ENCODE data around the gene PPP6R3. TPM values are rescaled to one million over a fixed set of nuclear protein-coding genes. Genes with fewer than 3 reads are reported as not detected.
"Not testable (repeated sequence)": the region's sequence is repeated elsewhere in the genome, so short reads cannot be mapped to it uniquely, and the experiment has no call there.

The PPP6R3 gene
- total RNA-seq, 4 donors from 2014 or later = 238 to 334 (median 268) TPM

DNA sequence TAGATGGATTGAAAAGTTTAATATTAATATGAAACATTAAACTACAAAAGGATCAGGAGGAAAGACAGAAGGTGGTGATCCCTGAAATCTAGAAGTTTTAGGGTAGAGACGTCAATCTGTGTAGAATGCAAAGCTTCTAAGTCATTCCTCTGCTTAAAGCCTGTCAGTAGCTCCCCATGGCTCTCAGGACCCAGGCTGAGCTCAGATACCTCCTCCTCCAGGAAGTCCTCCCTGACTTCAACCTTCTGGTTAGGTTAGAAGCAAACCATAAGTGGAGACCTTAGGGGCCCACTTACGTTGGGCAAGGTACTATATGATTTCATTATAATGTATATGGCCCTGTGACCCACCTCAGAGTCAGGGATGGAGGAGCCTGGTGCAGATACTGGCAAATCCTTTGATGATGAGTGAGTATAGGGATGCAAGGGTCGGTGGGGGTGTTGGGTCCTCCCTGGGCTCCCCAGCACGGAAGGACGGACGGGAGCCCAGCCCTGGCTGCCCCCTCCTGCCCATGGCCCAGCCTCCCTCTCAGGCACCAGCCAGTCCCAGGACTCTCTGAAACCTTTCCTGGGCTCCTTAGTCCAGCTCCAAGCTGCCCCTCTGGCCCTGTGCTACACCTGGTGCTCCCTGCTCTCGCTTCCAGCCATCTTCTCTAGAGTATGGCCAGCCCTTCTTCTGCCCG lies 3.2 kb upstream of the PPP6R3 start:
- intact Hi-C loops (cut with DNase I) = no loop called here
- Histone ChIP-seq H3K4me1 (peaks cover 11 to 25% of the 10 kb centered on the region in 2 donors), H3K4me3 (replicated peaks in 1 of 3) (no peak overlapping the region), H3K9me3 (no peaks in the 10 kb centered on the region), H3K27me3 (no peaks in the 10 kb centered on the region), H3K27ac (no peak overlapping the region), H3K36me3 (no peaks in the 10 kb centered on the region)
- no peak for TF ChIP-seq POLR2A (IDR thresholded peaks at IDR 0.05)
- TF ChIP-seq, protein P1, sequence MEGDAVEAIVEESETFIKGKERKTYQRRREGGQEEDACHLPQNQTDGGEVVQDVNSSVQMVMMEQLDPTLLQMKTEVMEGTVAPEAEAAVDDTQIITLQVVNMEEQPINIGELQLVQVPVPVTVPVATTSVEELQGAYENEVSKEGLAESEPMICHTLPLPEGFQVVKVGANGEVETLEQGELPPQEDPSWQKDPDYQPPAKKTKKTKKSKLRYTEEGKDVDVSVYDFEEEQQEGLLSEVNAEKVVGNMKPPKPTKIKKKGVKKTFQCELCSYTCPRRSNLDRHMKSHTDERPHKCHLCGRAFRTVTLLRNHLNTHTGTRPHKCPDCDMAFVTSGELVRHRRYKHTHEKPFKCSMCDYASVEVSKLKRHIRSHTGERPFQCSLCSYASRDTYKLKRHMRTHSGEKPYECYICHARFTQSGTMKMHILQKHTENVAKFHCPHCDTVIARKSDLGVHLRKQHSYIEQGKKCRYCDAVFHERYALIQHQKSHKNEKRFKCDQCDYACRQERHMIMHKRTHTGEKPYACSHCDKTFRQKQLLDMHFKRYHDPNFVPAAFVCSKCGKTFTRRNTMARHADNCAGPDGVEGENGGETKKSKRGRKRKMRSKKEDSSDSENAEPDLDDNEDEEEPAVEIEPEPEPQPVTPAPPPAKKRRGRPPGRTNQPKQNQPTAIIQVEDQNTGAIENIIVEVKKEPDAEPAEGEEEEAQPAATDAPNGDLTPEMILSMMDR (IDR thresholded peaks at IDR 0.05) = no peak
- DNase-seq = no peak
- 83 to 89% methylated on average over 7 to 8 of the region's 8 CpGs for WGBS, 2 donors

DNA sequence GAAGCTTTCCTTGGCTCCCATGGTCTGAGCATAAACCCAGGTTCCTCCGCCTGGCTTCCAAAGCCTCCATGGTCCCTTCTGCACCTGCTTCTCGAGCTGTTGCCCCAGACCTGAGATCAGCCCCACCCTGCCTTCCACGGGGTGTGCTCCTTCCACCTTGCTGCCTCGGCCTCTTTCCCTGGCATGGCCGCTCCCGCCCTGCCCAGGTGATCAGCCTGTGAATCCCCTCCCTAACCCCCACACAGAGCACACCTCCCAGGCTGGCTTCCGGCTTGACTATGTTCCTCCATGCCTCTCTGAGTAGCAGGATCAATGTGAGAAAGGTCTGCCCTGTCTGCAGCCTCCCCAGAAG lies 2.7 kb upstream of the PPP6R3 start:
- DNase-seq = no peak
- Histone ChIP-seq H3K36me3 (no peaks in the 10 kb centered on the region), H3K4me3 (replicated peaks in 1 of 3) (no peak overlapping the region), H3K27ac (no peak overlapping the region), H3K4me1 (peaks cover 16 to 31% of the 10 kb centered on the region in 2 donors), H3K27me3 (no peaks in the 10 kb centered on the region), H3K9me3 (no peaks in the 10 kb centered on the region)
- WGBS, 2 donors = 86 to 95% methylated on average over 7 of the region's 7 CpGs
- intact Hi-C loops (cut with DNase I) = no loop called here
- TF ChIP-seq, protein P1 (IDR thresholded peaks at IDR 0.05) = no peak
- no peak for TF ChIP-seq POLR2A (IDR thresholded peaks at IDR 0.05)

DNA sequence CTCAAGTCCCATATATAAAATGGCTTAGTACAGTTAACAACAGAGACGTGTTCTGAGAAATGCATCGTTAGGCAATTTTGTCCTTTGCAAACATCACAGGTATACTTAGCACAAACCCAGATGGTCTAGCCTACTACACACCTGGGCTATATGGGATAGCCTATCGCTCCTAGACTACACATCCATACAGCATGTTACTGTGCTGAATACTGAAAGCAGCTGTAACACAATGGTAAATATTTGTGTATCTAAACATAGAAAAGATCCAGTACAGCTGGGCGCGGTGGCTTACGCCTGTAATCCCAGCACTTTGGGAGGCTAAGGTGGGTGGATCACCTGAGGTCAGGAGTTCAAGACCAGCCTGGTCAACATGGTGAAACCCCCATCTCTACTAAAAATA lies 2.2 kb upstream of the PPP6R3 start:
- H3K4me3 ChIP-seq (replicated peaks in 1 of 3); intact Hi-C loops (cut with DNase I); H3K27me3 ChIP-seq; H3K36me3 ChIP-seq; H3K9me3 ChIP-seq; H3K27ac ChIP-seq; DNase-seq: not testable (repeated sequence)
- WGBS, 2 donors = 95 to 96% methylated on average over 6 of the region's 6 CpGs
- H3K4me1 ChIP-seq = peaks cover 20 to 35% of the 10 kb centered on the region in 2 donors

DNA sequence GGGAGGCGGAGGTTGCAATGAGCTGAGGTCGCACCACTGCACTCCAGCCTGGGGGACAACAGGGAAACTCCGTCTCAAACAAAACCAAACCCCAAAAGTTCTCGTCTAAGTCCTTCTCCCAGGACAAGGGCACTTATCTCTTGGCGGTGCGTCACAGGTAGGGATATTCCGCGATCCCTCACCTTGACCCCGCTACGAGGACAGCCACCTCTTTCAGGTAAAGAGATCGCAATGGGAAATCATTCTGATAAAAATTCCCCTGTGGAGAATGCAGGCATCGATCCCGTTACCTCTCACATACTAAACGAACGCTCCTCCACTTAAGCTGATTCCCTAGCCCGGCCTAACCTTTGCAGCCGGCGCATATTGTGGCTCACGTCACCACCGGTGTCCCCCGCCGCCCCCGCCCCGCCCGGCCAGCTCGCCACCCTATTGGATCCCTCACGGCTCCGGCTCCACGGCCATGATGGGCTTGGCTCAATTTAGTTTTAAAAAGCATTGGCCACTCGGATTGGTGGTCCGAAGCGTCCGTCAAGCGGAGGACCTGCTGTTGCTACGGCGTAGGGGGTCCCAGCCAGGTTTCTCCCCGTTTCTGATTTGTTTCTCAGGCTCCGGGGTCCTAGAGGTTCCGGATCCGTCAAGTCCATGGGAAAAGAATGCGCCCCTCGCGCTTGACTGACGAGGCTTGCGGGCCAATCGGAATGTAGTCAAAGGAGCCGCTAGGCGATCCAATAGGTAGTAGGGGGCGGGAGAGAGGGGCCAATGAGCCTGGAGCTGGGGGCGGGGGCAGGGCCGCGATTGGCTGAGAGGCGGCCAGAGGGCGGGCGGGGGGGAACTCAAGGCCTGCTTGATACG lies 439 bp upstream of the PPP6R3 start:
- peak; percentile 99 to 100 for DNase-seq
- Histone ChIP-seq H3K4me1 (peaks cover 31 to 46% of the 10 kb centered on the region in 2 donors), H3K9me3 (no peaks in the 10 kb centered on the region), H3K4me3 (replicated peaks in 1 of 3) (peak overlapping the region; percentile 50 to 96 (median 91)), H3K27me3 (no peaks in the 10 kb centered on the region), H3K27ac (peak overlapping the region; percentile 91 to 97 (median 95)), H3K36me3 (no peaks in the 10 kb centered on the region)
- WGBS, 2 donors = 5 to 10% methylated on average over 25 to 30 of the region's 56 CpGs
- TF ChIP-seq, protein P1 (IDR thresholded peaks at IDR 0.05) = peak in 3 of 6 experiments; percentile 6 to 38 (median 25)
- no peak for TF ChIP-seq POLR2A (IDR thresholded peaks at IDR 0.05)
- intact Hi-C loops (cut with DNase I) = loop anchor here (10.0 kb wide), 1 partner anchor 145 kb away; no protein-coding TSS in a partner anchor

DNA sequence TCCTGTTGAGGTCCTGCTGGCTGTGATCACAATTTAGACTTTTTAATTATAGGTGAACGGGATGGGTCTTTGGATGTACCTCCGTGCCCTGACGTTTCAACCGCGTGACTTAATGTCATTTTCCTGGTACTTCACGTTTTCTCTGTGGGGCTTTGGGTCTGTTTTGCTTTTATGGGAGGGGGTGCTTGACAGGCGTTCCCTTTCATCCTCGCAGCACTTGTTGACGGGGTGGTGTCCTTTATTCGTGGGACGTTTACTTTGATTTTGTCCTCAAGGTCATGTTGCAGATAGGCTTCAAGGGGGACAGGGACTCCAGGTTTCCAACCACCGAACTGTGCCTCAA lies 994 bp downstream of the PPP6R3 start:
- no peak for DNase-seq
- intact Hi-C loops (cut with DNase I) = loop anchor here (10.0 kb wide), 1 partner anchor 143 kb away; no protein-coding TSS in a partner anchor
- no peaks in the 10 kb centered on the region for H3K9me3 ChIP-seq
- no peaks in the 10 kb centered on the region for H3K36me3 ChIP-seq
- peak overlapping the region; percentile 91 to 97 (median 95) for H3K27ac ChIP-seq
- no peaks in the 10 kb centered on the region for H3K27me3 ChIP-seq
- peaks cover 40 to 43% of the 10 kb centered on the region in 2 donors for H3K4me1 ChIP-seq
- 1 to 2% methylated on average over 12 of the region's 12 CpGs for WGBS, 2 donors
- H3K4me3 ChIP-seq (replicated peaks in 1 of 3) = peak overlapping the region; percentile 54 to 96 (median 91)
- no peak for TF ChIP-seq POLR2A (IDR thresholded peaks at IDR 0.05)
- TF ChIP-seq, protein P1 (IDR thresholded peaks at IDR 0.05) = no peak

All from thyroid gland (tissue), 4 donors.